BLaER1 treated with 17β-estradiol and CSF1 and Interleukin-3, amounts not matched to agents 10 nM and 100 nM (cell line): ENCODE measurements around the gene SP7.

Experiments
- H3K27ac ChIP-seq, 11 experiments: shearing (Covaris generic); formaldehyde crosslinking; 2 replicates each; pipeline ENCODE4 v1.8.1; 2022
- H3K27me3 ChIP-seq, 11 experiments: shearing (Covaris generic); formaldehyde crosslinking; 2 replicates each; pipeline ENCODE4 v1.8.1; 2022
- H3K36me3 ChIP-seq, 11 experiments: shearing (Covaris generic); formaldehyde crosslinking; 2 replicates each; pipeline ENCODE4 v1.8.1; 2022
- H3K4me1 ChIP-seq, 10 experiments: shearing (Covaris generic); formaldehyde crosslinking; 2 replicates each; pipeline ENCODE4 v1.8.1; 2022
- H3K4me2 ChIP-seq, 11 experiments: shearing (Covaris generic); formaldehyde crosslinking; 2 replicates each; pipeline ENCODE4 v1.8.1; 2022
- H3K4me3 ChIP-seq, 10 experiments: shearing (Covaris generic); formaldehyde crosslinking; 2 replicates each; pipeline ENCODE4 v1.8.1; 2022
- H3K9ac ChIP-seq, 11 experiments: shearing (Covaris generic); formaldehyde crosslinking; 2 replicates each; pipeline ENCODE4 v1.8.1; 2022
- H3K9me3 ChIP-seq, 11 experiments: shearing (Covaris generic); formaldehyde crosslinking; replicated peaks in 1 of 11; 2 replicates each; pipeline ENCODE4 v1.8.1; 2022
- H4K20me1 ChIP-seq, 11 experiments: shearing (Covaris generic); formaldehyde crosslinking; 2 replicates each; pipeline ENCODE4 v1.8.1; 2022
- Cebpa-rat ChIP-seq, 11 experiments: shearing (Covaris generic); IDR thresholded peaks; 2 replicates each; pipeline ENCODE4 v1.8.1; 2022

Gene SP7

GRCh38 chr12:53336181-53336681 is at the start of gene SP7:
Gene SP7, minus strand, starts transcription at chr12:53336354. Its CDS starts 708 bp downstream, at chr12:53335646.
- Histone ChIP-seq H3K9ac (peak within 1 kb of the TSS in 7 of 11 experiments; percentile 6 to 45 (median 25); a peak in 7 of 22 replicates), H3K36me3 (no peaks in the 10 kb centered on the region), H3K27ac (no peak within 1 kb of the TSS), H3K27me3 (peaks cover 43 to 66% (median 60%) of the 10 kb centered on the region in 11 experiments), H4K20me1 (peaks cover 0 to 11% (median 0%) of the 10 kb centered on the region in 11 experiments; a peak in 3 of 22 replicates), H3K4me3 (peak within 1 kb of the TSS in 2 of 10 experiments; percentile 31 to 32; a peak in 4 of 20 replicates), H3K9me3 (no peaks in the 10 kb centered on the region), H3K4me2 (peak within 1 kb of the TSS; percentile 72 to 87 (median 82)), H3K4me1 (peaks cover 27 to 63% (median 51%) of the 10 kb centered on the region in 10 experiments)
- TF ChIP-seq Cebpa-rat (IDR thresholded peaks at IDR 0.05), result no peak

- peak overlapping the region in 2 of 11 experiments; percentile 13 to 81; a peak in 2 of 22 replicates for H3K27ac ChIP-seq
- no peaks in the 10 kb centered on the region for H3K9me3 ChIP-seq
- TF ChIP-seq Cebpa-rat (IDR thresholded peaks at IDR 0.05), result no peak
- peak overlapping the region; percentile 23 to 95 (median 88); a peak in 20 of 22 replicates for H3K9ac ChIP-seq
- H4K20me1 ChIP-seq, result peaks cover 56 to 75% (median 64%) of the 10 kb centered on the region in 11 experiments; a peak in 21 of 22 replicates
- no peaks in the 10 kb centered on the region for H3K27me3 ChIP-seq
- peaks cover 55 to 71% (median 65%) of the 10 kb centered on the region in 11 experiments for H3K36me3 ChIP-seq
- H3K4me1 ChIP-seq, result peaks cover 78 to 85% (median 82%) of the 10 kb centered on the region in 10 experiments
- H3K4me2 ChIP-seq, result peak overlapping the region; percentile 78 to 96 (median 91)
- H3K4me3 ChIP-seq, result peak overlapping the region; percentile 4 to 78 (median 68); a peak in 19 of 20 replicates
Observed at GRCh38 chr12:53383258-53383657, 47.1 kb upstream of the SP7 start.

GRCh38 chr12:53381731-53382630 is 45.8 kb upstream of the SP7 start:
- TF ChIP-seq Cebpa-rat (IDR thresholded peaks at IDR 0.05), result no peak; a peak in 1 of 22 replicates
- Histone ChIP-seq H3K9me3 (no peaks in the 10 kb centered on the region), H3K4me1 (peaks cover 69 to 78% (median 72%) of the 10 kb centered on the region in 10 experiments), H4K20me1 (peaks cover 44 to 62% (median 51%) of the 10 kb centered on the region in 11 experiments; a peak in 21 of 22 replicates), H3K4me3 (peak overlapping the region; percentile 61 to 78 (median 68)), H3K27ac (peak overlapping the region; percentile 51 to 97 (median 90); a peak in 21 of 22 replicates), H3K9ac (peak overlapping the region; percentile 75 to 95 (median 90)), H3K27me3 (no peaks in the 10 kb centered on the region), H3K4me2 (peak overlapping the region; percentile 78 to 96 (median 91)), H3K36me3 (peaks cover 42 to 58% (median 52%) of the 10 kb centered on the region in 11 experiments)

GRCh38 chr12:53380794-53381730 is 44.9 kb upstream of the SP7 start:
- H3K4me2 ChIP-seq, result peak overlapping the region; percentile 78 to 96 (median 91)
- peaks cover 60 to 70% (median 63%) of the 10 kb centered on the region in 10 experiments for H3K4me1 ChIP-seq
- no peaks in the 10 kb centered on the region for H3K9me3 ChIP-seq
- no peaks in the 10 kb centered on the region for H3K27me3 ChIP-seq
- H3K36me3 ChIP-seq, result peaks cover 34 to 49% (median 43%) of the 10 kb centered on the region in 11 experiments
- peak in 4 of 11 experiments; percentile 11 to 47 (median 32); a peak in 2 of 22 replicates for TF ChIP-seq Cebpa-rat (IDR thresholded peaks at IDR 0.05)
- H3K4me3 ChIP-seq, result peak overlapping the region; percentile 61 to 78 (median 68)
- H4K20me1 ChIP-seq, result peaks cover 35 to 53% (median 42%) of the 10 kb centered on the region in 11 experiments; a peak in 21 of 22 replicates
- peak overlapping the region; percentile 75 to 95 (median 90) for H3K9ac ChIP-seq
- H3K27ac ChIP-seq, result peak overlapping the region; percentile 51 to 97 (median 90); a peak in 21 of 22 replicates

GRCh38 chr12:53380104-53380793 is 44.1 kb upstream of the SP7 start, which contains the start of gene SP1:
Gene SP1, plus strand, starts transcription at chr12:53380176. Its CDS starts 116 bp downstream, at chr12:53380292.
- peaks cover 28 to 44% (median 34%) of the 10 kb centered on the region in 11 experiments; a peak in 21 of 22 replicates for H4K20me1 ChIP-seq
- no peaks in the 10 kb centered on the region for H3K27me3 ChIP-seq
- H3K27ac ChIP-seq, result peak within 1 kb of the TSS; percentile 87 to 97 (median 93)
- peak within 1 kb of the TSS; percentile 61 to 78 (median 68) for H3K4me3 ChIP-seq
- peaks cover 31 to 41% (median 35%) of the 10 kb centered on the region in 11 experiments for H3K36me3 ChIP-seq
- peak within 1 kb of the TSS; percentile 78 to 96 (median 91) for H3K4me2 ChIP-seq
- peak within 1 kb of the TSS; percentile 88 to 97 (median 93) for H3K9ac ChIP-seq
- TF ChIP-seq Cebpa-rat (IDR thresholded peaks at IDR 0.05), result no peak
- no peaks in the 10 kb centered on the region for H3K9me3 ChIP-seq
- peaks cover 52 to 62% (median 57%) of the 10 kb centered on the region in 10 experiments for H3K4me1 ChIP-seq

- Histone ChIP-seq H3K9ac (peak overlapping the region; percentile 68 to 97 (median 92)), H3K27ac (peak overlapping the region; percentile 82 to 97 (median 91))
- no peak for TF ChIP-seq Cebpa-rat (IDR thresholded peaks at IDR 0.05)
Observed at GRCh38 chr12:53379389-53380103, 43.4 kb upstream of the SP7 start.

More at GRCh38 chr12:53379389-53380103, 43.4 kb upstream of the SP7 start:
- H3K27me3 ChIP-seq, result no peaks in the 10 kb centered on the region
- H3K9me3 ChIP-seq, result no peaks in the 10 kb centered on the region
- H3K36me3 ChIP-seq, result peaks cover 24 to 34% (median 28%) of the 10 kb centered on the region in 11 experiments
- H3K4me3 ChIP-seq, result peak overlapping the region; percentile 39 to 69 (median 63); a peak in 18 of 20 replicates
- H3K4me2 ChIP-seq, result peak overlapping the region; percentile 60 to 79 (median 71)
- peaks cover 21 to 37% (median 27%) of the 10 kb centered on the region in 11 experiments; a peak in 21 of 22 replicates for H4K20me1 ChIP-seq
- H3K4me1 ChIP-seq, result peaks cover 45 to 59% (median 50%) of the 10 kb centered on the region in 10 experiments
